Fibroblast of skin of scalp (primary cell): ENCODE results near the gene TBC1D8. TPM values are rescaled to one million over a fixed set of nuclear protein-coding genes. Genes with fewer than 3 reads are reported as not detected.
A peak's percentile ranks its signal among the peaks of the same experiment; 100 is the strongest.
"Not testable (repeated sequence)": the region's sequence is repeated elsewhere in the genome, so short reads cannot be mapped to it uniquely, and the experiment has no call there.

Source experiments
- DNase-seq: peaks from one replicate; pipeline ENCODE4 v3.0.0-alpha.2; 2013
- polyA plus RNA-seq, 2 experiments: library from polyadenylated mRNA; unstranded; fragments of 120-200 nt; gene quantifications; one replicate each; pipeline ENCODE4 v1.2.1, GENCODE V29; 2013; ENCODE audit not compliant: insufficient read length in 2 of 2

Gene TBC1D8
- polyA plus RNA-seq (2013, experiment 1 of 2; ENCODE audit: insufficient read length), result 2.3 TPM
- polyA plus RNA-seq (2013, experiment 2 of 2; ENCODE audit: insufficient read length), result 3.2 TPM

- peak; percentile 81 for DNase-seq
Observed at GRCh38 chr2:101151146-101151858, at the start of gene TBC1D8. TSS of gene TBC1D8 (minus strand) at chr2:101151382. CDS start at chr2:101151253, 129 bp downstream.

- DNase-seq, result peak; percentile 4
Observed at GRCh38 chr2:101200676-101201075, 49.5 kb upstream of the TBC1D8 start.

GRCh38 chr2:101199251-101199791 lies 48.1 kb upstream of the TBC1D8 start:
- DNase-seq, result peak; percentile 27

GRCh38 chr2:101197814-101198213 lies 46.6 kb upstream of the TBC1D8 start:
- no peak for DNase-seq

GRCh38 chr2:101197215-101197745 lies 46.1 kb upstream of the TBC1D8 start:
- DNase-seq, result no peak

GRCh38 chr2:101195871-101196661 lies 44.9 kb upstream of the TBC1D8 start:
- DNase-seq, result no peak

- no peak for DNase-seq
Observed at GRCh38 chr2:101193033-101193626, 41.9 kb upstream of the TBC1D8 start.

- no peak for DNase-seq
Observed at GRCh38 chr2:101190747-101191516, 39.8 kb upstream of the TBC1D8 start.

GRCh38 chr2:101188683-101189405 lies 37.7 kb upstream of the TBC1D8 start:
- peak; percentile 44 for DNase-seq

GRCh38 chr2:101187131-101187530 lies 35.9 kb upstream of the TBC1D8 start:
- no peak for DNase-seq

- DNase-seq, result no peak
Observed at GRCh38 chr2:101185656-101186055, 34.5 kb upstream of the TBC1D8 start.

GRCh38 chr2:101185085-101185484 lies 33.9 kb upstream of the TBC1D8 start:
- DNase-seq, result no peak

GRCh38 chr2:101179982-101180381 lies 28.8 kb upstream of the TBC1D8 start:
- DNase-seq, result no peak

GRCh38 chr2:101176803-101177202 lies 25.6 kb upstream of the TBC1D8 start:
- no peak for DNase-seq

- no peak for DNase-seq
Observed at GRCh38 chr2:101175991-101176390, 24.8 kb upstream of the TBC1D8 start.

- DNase-seq, result no peak
Observed at GRCh38 chr2:101173707-101174295, 22.6 kb upstream of the TBC1D8 start.

- not testable (repeated sequence) for DNase-seq
Observed at GRCh38 chr2:101169822-101170221, 18.6 kb upstream of the TBC1D8 start.

GRCh38 chr2:101168706-101169105 lies 17.5 kb upstream of the TBC1D8 start:
- no peak for DNase-seq

GRCh38 chr2:101167532-101167931 lies 16.4 kb upstream of the TBC1D8 start:
- DNase-seq, result not testable (repeated sequence)

GRCh38 chr2:101164021-101164420 lies 12.8 kb upstream of the TBC1D8 start:
- DNase-seq, result no peak
